ENCODE data around the gene RTN3.

Gene RTN3

GRCh38 chr11:63795066-63795465, 113.8 kb downstream of the RTN3 start:
- TF ChIP-seq CTCF (IDR thresholded peaks at IDR 0.05; ENCODE audit: control insufficient read depth, insufficient read depth, low read depth, low read length, missing control alignments): no peak
- H3K4me3 ChIP-seq (ENCODE audit: control insufficient read depth, low read depth, low read length): no peak overlapping the region
- no peak for DNase-seq (ENCODE audit: low read depth)

GRCh38 chr11:63800921-63801320, 119.6 kb downstream of the RTN3 start:
- no peak overlapping the region for H3K4me3 ChIP-seq (ENCODE audit: control insufficient read depth, low read depth, low read length)
- TF ChIP-seq CTCF (IDR thresholded peaks at IDR 0.05; ENCODE audit: control insufficient read depth, insufficient read depth, low read depth, low read length, missing control alignments): no peak
- no peak for DNase-seq (ENCODE audit: low read depth)

GRCh38 chr11:63802637-63803414, 121.5 kb downstream of the RTN3 start:
- no peak overlapping the region for H3K4me3 ChIP-seq (ENCODE audit: control insufficient read depth, low read depth, low read length)
- no peak for TF ChIP-seq CTCF (IDR thresholded peaks at IDR 0.05; ENCODE audit: control insufficient read depth, insufficient read depth, low read depth, low read length, missing control alignments)
- peak; percentile 14 for DNase-seq (ENCODE audit: low read depth)

GRCh38 chr11:63804259-63804658, 123.0 kb downstream of the RTN3 start:
- no peak overlapping the region for H3K4me3 ChIP-seq (ENCODE audit: control insufficient read depth, low read depth, low read length)
- no peak for DNase-seq (ENCODE audit: low read depth)
- TF ChIP-seq CTCF (IDR thresholded peaks at IDR 0.05; ENCODE audit: control insufficient read depth, insufficient read depth, low read depth, low read length, missing control alignments): no peak

- no peak for TF ChIP-seq CTCF (IDR thresholded peaks at IDR 0.05; ENCODE audit: control insufficient read depth, insufficient read depth, low read depth, low read length, missing control alignments)
- no peak overlapping the region for H3K4me3 ChIP-seq (ENCODE audit: control insufficient read depth, low read depth, low read length)
- no peak for DNase-seq (ENCODE audit: low read depth)
Observed at GRCh38 chr11:63805844-63806415, 124.6 kb downstream of the RTN3 start.
